GM06990 (cell line): ENCODE measurements around the gene GLP2R.

Source experiments
- DNase-seq: peaks from one replicate; pipeline ENCODE4 v3.0.0-alpha.2; 2011; ENCODE audit not compliant: insufficient read length; ENCODE audit errors: extremely low read depth
- H3K27me3 ChIP-seq: replicated peaks from 2 replicates; pipeline ENCODE4 v1.6.0; 2011; ENCODE audit warnings: low read length; ENCODE audit not compliant: control insufficient read depth, insufficient read depth
- H3K36me3 ChIP-seq: 2 replicates; pipeline ENCODE4 v1.5.1; 2011; ENCODE audit warnings: low read length; ENCODE audit not compliant: control insufficient read depth, insufficient read depth
- H3K4me3 ChIP-seq: replicated peaks from 2 replicates; pipeline ENCODE4 v1.5.1; 2011; ENCODE audit warnings: low read depth, mild to moderate bottlenecking, control low read depth, low read length
- CTCF ChIP-seq: IDR thresholded peaks from 2 replicates; pipeline ENCODE4 v1.5.1; 2011; ENCODE audit warnings: low read length, control low read depth, mild to moderate bottlenecking, inconsistent platforms; ENCODE audit not compliant: insufficient read depth, poor library complexity, severe bottlenecking

The GLP2R gene

GRCh38 chr17:9833922-9834321, 8.2 kb downstream of the GLP2R start:
- no peaks in the 10 kb centered on the region for H3K27me3 ChIP-seq
- no peaks in the 10 kb centered on the region for H3K36me3 ChIP-seq
- H3K4me3 ChIP-seq, result no peak overlapping the region
- TF ChIP-seq CTCF, result no peak
- no peak for DNase-seq

GRCh38 chr17:9837551-9838471, 12.1 kb downstream of the GLP2R start:
- Histone ChIP-seq H3K4me3 (no peak overlapping the region), H3K36me3 (no peaks in the 10 kb centered on the region), H3K27me3 (no peaks in the 10 kb centered on the region)
- no peak for TF ChIP-seq CTCF
- DNase-seq, result no peak

GRCh38 chr17:9839433-9839832, 13.7 kb downstream of the GLP2R start:
- H3K4me3 ChIP-seq, result no peak overlapping the region
- no peak for TF ChIP-seq CTCF
- DNase-seq, result no peak
- H3K36me3 ChIP-seq, result no peaks in the 10 kb centered on the region
- no peaks in the 10 kb centered on the region; the same call in 1 of the 2 replicates for H3K27me3 ChIP-seq

- no peak for TF ChIP-seq CTCF
- Histone ChIP-seq H3K4me3 (no peak overlapping the region), H3K36me3 (no peaks in the 10 kb centered on the region), H3K27me3 (no peaks in the 10 kb centered on the region; the same call in 1 of the 2 replicates)
- DNase-seq, result no peak
Observed at GRCh38 chr17:9842057-9842758, 16.5 kb downstream of the GLP2R start.

GRCh38 chr17:9843152-9844010, 17.7 kb downstream of the GLP2R start:
- Histone ChIP-seq H3K36me3 (no peaks in the 10 kb centered on the region), H3K27me3 (no peaks in the 10 kb centered on the region; the same call in 1 of the 2 replicates), H3K4me3 (no peak overlapping the region)
- DNase-seq, result no peak
- TF ChIP-seq CTCF, result no peak
